ENCODE measurements around the gene GPR39. TPM values are rescaled to one million over a fixed set of nuclear protein-coding genes. Genes with fewer than 3 reads are reported as not detected.

The GPR39 gene
- polyA plus RNA-seq, 2 of the 4 experiments (the other 2 are of a cell fraction), result 11.3 to 11.8 TPM

- Histone ChIP-seq H3K4me2 (no peak overlapping the region), H3K27ac (no peak overlapping the region), H3K9me3 (no peaks in the 10 kb centered on the region), H3K4me1 (no peaks in the 10 kb centered on the region), H3K4me3 (no peak overlapping the region)
- no peak for FAIRE-seq
- ChIA-PET CTCF (interaction anchor here (0.9 kb wide), 1 partner anchor 926 kb away, joined by 4 read pairs; no protein-coding TSS in a partner anchor), POLR2A (no interaction called here)
- no peak for ATAC-seq
- 67% methylated on average over 4 of the region's 4 CpGs for WGBS (ENCODE audit: missing lambda C conversion rate)
- TF ChIP-seq KDM5A (IDR thresholded peaks at IDR 0.05) (no peak), JUN (IDR thresholded peaks at IDR 0.05) (no peak), PHF8 (IDR thresholded peaks at IDR 0.05; ENCODE audit: borderline replicate concordance, low read depth) (no peak), CHD2 (IDR thresholded peaks at IDR 0.05; ENCODE audit: low read length, partially characterized antibody) (no peak), HES2 (IDR thresholded peaks at IDR 0.05) (no peak), POLR2AphosphoS2 (conservative IDR thresholded peaks at IDR 0.05; ENCODE audit: low read length) (no peak), ELK1 (IDR thresholded peaks at IDR 0.05; ENCODE audit: low read depth, low read length) (no peak), FOXS1 (CRISPR knock-in tag; IDR thresholded peaks at IDR 0.05) (no peak), EP300 (IDR thresholded peaks at IDR 0.05) (no peak), CBX8 (IDR thresholded peaks at IDR 0.05) (no peak), E2F6 (IDR thresholded peaks at IDR 0.05; ENCODE audit: borderline replicate concordance, low read depth) (no peak), JUNB (IDR thresholded peaks at IDR 0.05) (no peak), ZNF302 (CRISPR knock-in tag; IDR thresholded peaks at IDR 0.05) (no peak), PBX3 (IDR thresholded peaks at IDR 0.05) (no peak), CEBPB (IDR thresholded peaks at IDR 0.05) (no peak), HMGXB4 (CRISPR knock-in tag; IDR thresholded peaks at IDR 0.05; ENCODE audit: borderline replicate concordance) (no peak), RNF2 (IDR thresholded peaks at IDR 0.05; ENCODE audit: borderline replicate concordance, low read depth) (no peak)
- DNase-seq (ENCODE audit: low read depth in 1 of 2, low spot score in 1 of 2), result no peak
Observed at GRCh38 chr2:132654335-132654734, 237.7 kb downstream of the GPR39 start.

GRCh38 chr2:132654968-132655367 is 238.4 kb downstream of the GPR39 start:
- no peak for TF ChIP-seq ELK1 (IDR thresholded peaks at IDR 0.05; ENCODE audit: low read depth, low read length)
- TF ChIP-seq RFX5 (IDR thresholded peaks at IDR 0.05), result no peak
- no peak for TF ChIP-seq CHD4 (IDR thresholded peaks at IDR 0.05; ENCODE audit: borderline replicate concordance)
- no peak for TF ChIP-seq BHLHE40 (IDR thresholded peaks at IDR 0.05; ENCODE audit: low read depth, low read length)
- no peak for TF ChIP-seq HOXB5 (CRISPR knock-in tag; IDR thresholded peaks at IDR 0.05)
- no peak for TF ChIP-seq CBX8 (IDR thresholded peaks at IDR 0.05)
- Histone ChIP-seq H3K9me3 (no peaks in the 10 kb centered on the region), H3K27ac (no peak overlapping the region), H3K4me1 (no peaks in the 10 kb centered on the region), H3K4me2 (no peak overlapping the region), H3K4me3 (no peak overlapping the region)
- WGBS (ENCODE audit: missing lambda C conversion rate), result 92% methylated on average over 7 of the region's 7 CpGs
- FAIRE-seq (no peak), DNase-seq (ENCODE audit: low read depth in 1 of 2, low spot score in 1 of 2) (no peak), ATAC-seq (no peak)
- ChIA-PET POLR2A (no interaction called here), CTCF (interaction anchor here (1.0 kb wide), 1 partner anchor 14 kb away, joined by 3 read pairs; no protein-coding TSS in a partner anchor)

Data from A549 (cell line).